Activated CD8-positive, alpha-beta memory T cell treated with anti-CD3 and anti-CD28 coated beads for 36 hours (primary cell): ENCODE results near the gene ATG16L1. TPM values are rescaled to one million over a fixed set of nuclear protein-coding genes. Genes with fewer than 3 reads are reported as not detected.
"Not testable (repeated sequence)": the region's sequence is repeated elsewhere in the genome, so short reads cannot be mapped to it uniquely, and the experiment has no call there.

ENCODE experiments used
- CTCF ChIA-PET: fragments of 350-600 bp; sonication (Branson Sonifier 250); formaldehyde crosslinking; loops from one replicate; lab custom pipeline; 2021; ENCODE audit warnings: antibody characterized with exemption; lab: Charles Lee
- POLR2A ChIA-PET: fragments of 350-600 bp; sonication (Branson Sonifier 250); formaldehyde crosslinking; loops from one replicate; lab custom pipeline; 2021; ENCODE audit warnings: antibody characterized with exemption; lab: Charles Lee
- total RNA-seq, 2 experiments: library from RNA; stranded (reverse); gene quantifications; one replicate each; pipeline ENCODE4 v1.2.3, GENCODE V29; 2021

ATG16L1 gene
- total RNA-seq, 2 experiments from 2014 or later: 29.0 to 29.2 TPM

GRCh38 chr2:233314180-233314925, 62.9 kb downstream of the ATG16L1 start:
- ChIA-PET CTCF (no interaction called here), POLR2A (no interaction called here)

GRCh38 chr2:233317196-233317943, 65.9 kb downstream of the ATG16L1 start:
- ChIA-PET POLR2A (no interaction called here), CTCF (no interaction called here)

- ChIA-PET POLR2A (no interaction called here), CTCF (no interaction called here)
These were observed 67.8 kb downstream of the ATG16L1 start for GRCh38 chr2:233319256-233319655.

- CTCF ChIA-PET: interaction anchor here (1.2 kb wide), 1 partner anchor 33 kb away, joined by 3 read pairs; no protein-coding TSS in a partner anchor
- POLR2A ChIA-PET: interaction anchor here (0.8 kb wide), 1 partner anchor 8 kb away, joined by 3 read pairs; no protein-coding TSS in a partner anchor
These were observed 69.0 kb downstream of the ATG16L1 start for GRCh38 chr2:233320470-233320869.

GRCh38 chr2:233321166-233321565, 69.7 kb downstream of the ATG16L1 start:
- POLR2A ChIA-PET: no interaction called here
- CTCF ChIA-PET: interaction anchor here (1.2 kb wide), 1 partner anchor 33 kb away, joined by 3 read pairs; no protein-coding TSS in a partner anchor

- ChIA-PET CTCF (no interaction called here), POLR2A (no interaction called here)
These were observed 72.4 kb downstream of the ATG16L1 start for GRCh38 chr2:233323851-233324250.

GRCh38 chr2:233325256-233325655, 73.8 kb downstream of the ATG16L1 start:
- ChIA-PET POLR2A (no interaction called here), CTCF (interaction anchor here (0.7 kb wide), 1 partner anchor 120 kb away, joined by 3 read pairs; no protein-coding TSS in a partner anchor)

- ChIA-PET POLR2A (interaction anchor here (0.7 kb wide), 1 partner anchor 234 kb away, joined by 4 read pairs; no protein-coding TSS in a partner anchor), CTCF (interaction anchor here (0.7 kb wide), 1 partner anchor 119 kb away, joined by 3 read pairs; no protein-coding TSS in a partner anchor)
These were observed 74.3 kb downstream of the ATG16L1 start for GRCh38 chr2:233325814-233326213.

GRCh38 chr2:233326500-233326899, 75.0 kb downstream of the ATG16L1 start:
- CTCF ChIA-PET: no interaction called here
- POLR2A ChIA-PET: interaction anchor here (0.7 kb wide), 1 partner anchor 234 kb away, joined by 4 read pairs; no protein-coding TSS in a partner anchor

- POLR2A ChIA-PET: interaction anchor here (1.1 kb wide), 1 partner anchor 9 kb away, joined by 3 read pairs; no protein-coding TSS in a partner anchor
- CTCF ChIA-PET: no interaction called here
These were observed 77.4 kb downstream of the ATG16L1 start for GRCh38 chr2:233328922-233329321.

GRCh38 chr2:233329489-233330135, 78.1 kb downstream of the ATG16L1 start:
- ChIA-PET CTCF (interaction anchor here (1.0 kb wide), 1 partner anchor 12 kb away, joined by 3 read pairs; no protein-coding TSS in a partner anchor), POLR2A (no interaction called here)

- CTCF ChIA-PET: interaction anchor here (0.7 to 1.3 kb wide), 4 partner anchors 13 to 112 kb away, joined by 3 to 5 read pairs (median 4); no protein-coding TSS in a partner anchor
- POLR2A ChIA-PET: no interaction called here
These were observed 80.1 kb downstream of the ATG16L1 start for GRCh38 chr2:233331536-233331935.

GRCh38 chr2:233332125-233332524, 80.7 kb downstream of the ATG16L1 start:
- POLR2A ChIA-PET: no interaction called here
- CTCF ChIA-PET: interaction anchor here (0.6 to 1.3 kb wide), 4 partner anchors 13 to 132 kb away, joined by 3 to 5 read pairs (median 4); no protein-coding TSS in a partner anchor

GRCh38 chr2:233334915-233335314, 83.4 kb downstream of the ATG16L1 start:
- ChIA-PET CTCF (no interaction called here), POLR2A (no interaction called here)

GRCh38 chr2:233336091-233336490, 84.6 kb downstream of the ATG16L1 start:
- POLR2A ChIA-PET, CTCF ChIA-PET: not testable (repeated sequence)

- ChIA-PET POLR2A (no interaction called here), CTCF (no interaction called here)
These were observed 85.1 kb downstream of the ATG16L1 start for GRCh38 chr2:233336541-233336940.

GRCh38 chr2:233338046-233338445, 86.6 kb downstream of the ATG16L1 start:
- CTCF ChIA-PET: interaction anchor here (1.0 kb wide), 1 partner anchor 16 kb away, joined by 4 read pairs; the partner anchor contains the start of gene DGKD
- POLR2A ChIA-PET: no interaction called here

GRCh38 chr2:233338812-233339368, 87.4 kb downstream of the ATG16L1 start:
- CTCF ChIA-PET: no interaction called here
- POLR2A ChIA-PET: no interaction called here

- CTCF ChIA-PET: no interaction called here
- POLR2A ChIA-PET: no interaction called here
These were observed 88.0 kb downstream of the ATG16L1 start for GRCh38 chr2:233339427-233339826.
